ENCODE data around the gene HUWE1.

The HUWE1 gene

DNA sequence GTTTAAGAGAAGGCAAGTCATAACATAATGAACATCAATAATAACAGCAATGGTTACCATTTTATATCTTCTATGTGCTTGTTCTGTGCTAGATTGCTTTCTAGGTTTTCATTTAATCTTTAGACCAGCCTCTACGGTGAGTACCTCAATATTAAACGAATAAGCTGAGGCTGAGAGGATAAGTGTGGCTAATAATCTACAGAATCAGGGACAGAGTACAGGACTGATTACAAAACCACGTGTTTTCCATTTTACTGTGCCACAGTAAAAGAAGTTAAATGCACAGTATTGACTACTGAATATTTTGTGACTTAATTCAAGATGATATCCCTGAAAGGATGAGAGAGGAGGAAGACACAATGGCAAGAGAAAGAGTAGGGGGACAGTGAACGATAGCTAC is 56.3 kb downstream of the HUWE1 start:
- Histone ChIP-seq H3K4me3 (ENCODE audit: insufficient read depth in 1 of 2, low read depth in 1 of 2, low read length in 2 of 2) (no peak overlapping the region), H2BK120ac (ENCODE audit: low read depth, low read length) (no peak overlapping the region), H3K79me1 (replicated peaks; ENCODE audit: low read length, poor library complexity, severe bottlenecking) (no peaks in the 10 kb centered on the region), H4K91ac (ENCODE audit: low read length) (no peak overlapping the region), H3K4me2 (ENCODE audit: low read length, poor library complexity, severe bottlenecking) (no peak overlapping the region), H3K14ac (ENCODE audit: low read length in 2 of 2) (no peak overlapping the region), H2AK5ac (ENCODE audit: low read length, severe bottlenecking) (no peak overlapping the region), H2BK12ac (ENCODE audit: low read length in 2 of 2) (no peak overlapping the region), H2BK5ac (ENCODE audit: low read depth, low read length, poor library complexity, severe bottlenecking) (no peak overlapping the region), H3K18ac (ENCODE audit: low read depth in 1 of 2, low read length in 2 of 2) (no peak overlapping the region), H4K8ac (ENCODE audit: low read length) (no peak overlapping the region), H3K36me3 (ENCODE audit: control insufficient read depth in 1 of 2, insufficient read depth in 2 of 2, low read depth in 1 of 2, low read length in 2 of 2) (peaks cover 6 to 93% of the 10 kb centered on the region in 2 experiments), H3K9me3 (ENCODE audit: control insufficient read depth, low read length) (no peaks in the 10 kb centered on the region), H3K27me3 (ENCODE audit: control insufficient read depth in 1 of 2, insufficient read depth in 1 of 2, low read length in 2 of 2) (peaks cover 0 to 17% of the 10 kb centered on the region in 2 experiments), H3K23ac (ENCODE audit: low read length in 2 of 2) (no peak overlapping the region), H3K4ac (ENCODE audit: low read depth in 1 of 2, low read length in 2 of 2) (no peak overlapping the region), H3K27ac (ENCODE audit: low read length, poor library complexity, severe bottlenecking) (no peak overlapping the region), H3K9ac (ENCODE audit: low read length) (no peak overlapping the region), H3K4me1 (ENCODE audit: control insufficient read depth, insufficient read depth, low read depth, low read length) (no peaks in the 10 kb centered on the region), H2BK15ac (ENCODE audit: low read depth, poor library complexity, severe bottlenecking) (no peak overlapping the region), H2AFZ (ENCODE audit: low read depth, low read length) (no peak overlapping the region)
- no peak for DNase-seq
- WGBS = 100% methylated on average over 2 of the region's 4 CpGs

DNA sequence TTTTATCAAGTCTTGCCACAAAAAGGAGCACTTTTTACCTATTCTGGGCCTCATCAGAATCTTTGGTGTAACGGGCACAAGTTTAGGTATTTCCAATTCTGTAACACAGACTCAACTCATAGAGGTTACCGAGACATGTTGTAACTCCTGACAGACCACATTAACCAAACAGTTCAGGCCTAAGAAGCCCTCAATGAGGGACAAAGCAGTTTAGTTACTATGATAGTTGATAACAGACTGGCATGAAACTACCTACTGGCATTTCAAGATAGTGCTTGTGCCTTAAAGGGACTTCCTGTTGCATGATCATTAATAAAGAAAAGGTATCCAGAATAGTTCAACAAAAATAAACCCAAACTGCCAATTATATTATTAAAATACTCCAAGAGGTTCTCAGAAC is 64.1 kb downstream of the HUWE1 start:
- H3K27ac ChIP-seq (ENCODE audit: low read length, poor library complexity, severe bottlenecking) = no peak overlapping the region
- no peak overlapping the region for H4K91ac ChIP-seq (ENCODE audit: low read length)
- peaks cover 7 to 90% of the 10 kb centered on the region in 2 experiments for H3K36me3 ChIP-seq (ENCODE audit: control insufficient read depth in 1 of 2, insufficient read depth in 2 of 2, low read depth in 1 of 2, low read length in 2 of 2)
- no peak overlapping the region for H3K4me2 ChIP-seq (ENCODE audit: low read length, poor library complexity, severe bottlenecking)
- H3K4me3 ChIP-seq (ENCODE audit: insufficient read depth in 1 of 2, low read depth in 1 of 2, low read length in 2 of 2) = no peak overlapping the region
- no peak overlapping the region for H4K8ac ChIP-seq (ENCODE audit: low read length)
- WGBS = 100% methylated on average over 1 of the region's 2 CpGs
- H3K9me3 ChIP-seq (ENCODE audit: control insufficient read depth, low read length) = no peaks in the 10 kb centered on the region
- no peaks in the 10 kb centered on the region for H3K4me1 ChIP-seq (ENCODE audit: control insufficient read depth, insufficient read depth, low read depth, low read length)
- H3K23ac ChIP-seq (ENCODE audit: low read length in 2 of 2) = no peak overlapping the region
- peaks cover 3% of the 10 kb centered on the region for H3K79me1 ChIP-seq (replicated peaks; ENCODE audit: low read length, poor library complexity, severe bottlenecking)
- no peak overlapping the region for H3K4ac ChIP-seq (ENCODE audit: low read depth in 1 of 2, low read length in 2 of 2)
- no peak overlapping the region for H3K9ac ChIP-seq (ENCODE audit: low read length)
- no peak overlapping the region for H2AK5ac ChIP-seq (ENCODE audit: low read length, severe bottlenecking)
- H2BK12ac ChIP-seq (ENCODE audit: low read length in 2 of 2) = no peak overlapping the region
- peaks cover 0 to 3% of the 10 kb centered on the region in 2 experiments for H3K27me3 ChIP-seq (ENCODE audit: control insufficient read depth in 1 of 2, insufficient read depth in 1 of 2, low read length in 2 of 2)
- DNase-seq = no peak
- H3K14ac ChIP-seq (ENCODE audit: low read length in 2 of 2) = no peak overlapping the region
- no peak overlapping the region for H3K18ac ChIP-seq (ENCODE audit: low read depth in 1 of 2, low read length in 2 of 2)
- H2AFZ ChIP-seq (ENCODE audit: low read depth, low read length) = no peak overlapping the region
- no peak overlapping the region for H2BK120ac ChIP-seq (ENCODE audit: low read depth, low read length)
- no peak overlapping the region for H2BK5ac ChIP-seq (ENCODE audit: low read depth, low read length, poor library complexity, severe bottlenecking)
- no peak overlapping the region for H2BK15ac ChIP-seq (ENCODE audit: low read depth, poor library complexity, severe bottlenecking)

DNA sequence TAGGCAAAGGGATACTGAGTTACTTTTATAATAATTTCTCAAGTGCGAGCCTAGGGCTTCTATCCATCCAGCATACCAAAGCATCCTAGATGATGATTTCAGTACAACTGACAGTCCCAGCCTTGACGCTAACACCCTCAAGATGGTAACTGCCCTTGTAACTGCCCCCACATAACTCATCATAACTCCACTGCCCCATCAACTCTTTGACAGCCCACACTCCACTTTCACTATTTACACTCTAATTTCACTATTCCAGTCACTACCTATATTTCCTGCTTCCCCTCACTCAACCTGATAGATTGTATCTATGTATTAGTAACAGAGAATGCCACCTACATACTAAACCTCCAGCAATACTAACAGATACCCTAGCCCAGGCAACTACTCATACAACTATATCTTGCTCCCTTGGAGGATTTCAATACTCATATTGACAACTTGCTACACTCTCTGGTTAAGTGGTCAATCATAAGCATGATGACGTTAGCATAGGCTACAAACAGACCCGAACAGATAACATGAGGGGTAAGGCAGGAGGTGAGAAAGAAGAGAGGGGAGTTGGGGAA is 65.0 kb downstream of the HUWE1 start:
- Histone ChIP-seq H2BK15ac (ENCODE audit: low read depth, poor library complexity, severe bottlenecking) (no peak overlapping the region), H2AFZ (ENCODE audit: low read depth, low read length) (no peak overlapping the region)
- WGBS = 75% methylated on average over 4 of the region's 4 CpGs

DNA sequence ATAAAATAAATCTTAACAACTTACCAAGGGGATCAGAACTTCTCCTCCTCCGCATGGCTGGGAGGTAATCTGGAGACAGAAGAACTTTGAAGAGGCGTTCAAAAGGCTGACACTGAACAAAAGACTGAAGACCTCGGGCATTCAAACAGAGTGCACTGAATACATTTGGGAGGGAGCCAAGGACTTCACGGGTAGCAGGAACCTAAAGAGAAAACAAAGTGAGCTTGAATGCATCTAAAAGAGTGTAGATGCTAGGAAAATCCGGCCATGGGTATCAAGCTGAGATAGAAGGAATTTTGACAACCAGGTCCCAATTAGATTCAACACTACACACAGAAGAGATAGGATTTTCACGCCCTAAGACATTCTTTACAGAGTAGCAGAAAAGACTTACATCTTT is 69.6 kb downstream of the HUWE1 start:
- H2BK15ac ChIP-seq (ENCODE audit: low read depth, poor library complexity, severe bottlenecking) = no peak overlapping the region
- no peaks in the 10 kb centered on the region for H3K27me3 ChIP-seq (ENCODE audit: control insufficient read depth in 1 of 2, insufficient read depth in 1 of 2, low read length in 2 of 2)
- no peak overlapping the region for H3K4me3 ChIP-seq (ENCODE audit: insufficient read depth in 1 of 2, low read depth in 1 of 2, low read length in 2 of 2)
- no peak overlapping the region for H2BK5ac ChIP-seq (ENCODE audit: low read depth, low read length, poor library complexity, severe bottlenecking)
- no peak overlapping the region for H4K91ac ChIP-seq (ENCODE audit: low read length)
- H3K14ac ChIP-seq (ENCODE audit: low read length in 2 of 2) = no peak overlapping the region
- H2BK12ac ChIP-seq (ENCODE audit: low read length in 2 of 2) = no peak overlapping the region
- H3K4me1 ChIP-seq (ENCODE audit: control insufficient read depth, insufficient read depth, low read depth, low read length) = no peaks in the 10 kb centered on the region
- H4K8ac ChIP-seq (ENCODE audit: low read length) = no peak overlapping the region
- peaks cover 9 to 89% of the 10 kb centered on the region in 2 experiments for H3K36me3 ChIP-seq (ENCODE audit: control insufficient read depth in 1 of 2, insufficient read depth in 2 of 2, low read depth in 1 of 2, low read length in 2 of 2)
- H2AK5ac ChIP-seq (ENCODE audit: low read length, severe bottlenecking) = no peak overlapping the region
- H3K18ac ChIP-seq (ENCODE audit: low read depth in 1 of 2, low read length in 2 of 2) = no peak overlapping the region
- H3K27ac ChIP-seq (ENCODE audit: low read length, poor library complexity, severe bottlenecking) = no peak overlapping the region
- H3K4ac ChIP-seq (ENCODE audit: low read depth in 1 of 2, low read length in 2 of 2) = no peak overlapping the region
- H3K9ac ChIP-seq (ENCODE audit: low read length) = no peak overlapping the region
- DNase-seq = no peak
- no peak overlapping the region for H3K23ac ChIP-seq (ENCODE audit: low read length in 2 of 2)
- H2BK120ac ChIP-seq (ENCODE audit: low read depth, low read length) = no peak overlapping the region
- no peak overlapping the region for H2AFZ ChIP-seq (ENCODE audit: low read depth, low read length)
- H3K9me3 ChIP-seq (ENCODE audit: control insufficient read depth, low read length) = no peaks in the 10 kb centered on the region
- WGBS = 100% methylated on average over 4 of the region's 6 CpGs
- H3K4me2 ChIP-seq (ENCODE audit: low read length, poor library complexity, severe bottlenecking) = no peak overlapping the region
- H3K79me1 ChIP-seq (replicated peaks; ENCODE audit: low read length, poor library complexity, severe bottlenecking) = peaks cover 3% of the 10 kb centered on the region

More for the DNA sequence above, 65.0 kb downstream of the HUWE1 start:
- Histone ChIP-seq H2BK12ac (ENCODE audit: low read length in 2 of 2) (no peak overlapping the region), H3K4ac (ENCODE audit: low read depth in 1 of 2, low read length in 2 of 2) (no peak overlapping the region), H3K4me3 (ENCODE audit: insufficient read depth in 1 of 2, low read depth in 1 of 2, low read length in 2 of 2) (no peak overlapping the region), H3K4me2 (ENCODE audit: low read length, poor library complexity, severe bottlenecking) (no peak overlapping the region), H3K27me3 (ENCODE audit: control insufficient read depth in 1 of 2, insufficient read depth in 1 of 2, low read length in 2 of 2) (peaks cover 0 to 2% of the 10 kb centered on the region in 2 experiments), H3K23ac (ENCODE audit: low read length in 2 of 2) (no peak overlapping the region), H3K9ac (ENCODE audit: low read length) (no peak overlapping the region), H2AK5ac (ENCODE audit: low read length, severe bottlenecking) (no peak overlapping the region), H4K8ac (ENCODE audit: low read length) (no peak overlapping the region), H2BK5ac (ENCODE audit: low read depth, low read length, poor library complexity, severe bottlenecking) (no peak overlapping the region), H3K79me1 (replicated peaks; ENCODE audit: low read length, poor library complexity, severe bottlenecking) (peaks cover 3% of the 10 kb centered on the region), H3K36me3 (ENCODE audit: control insufficient read depth in 1 of 2, insufficient read depth in 2 of 2, low read depth in 1 of 2, low read length in 2 of 2) (peaks cover 4 to 91% of the 10 kb centered on the region in 2 experiments), H3K27ac (ENCODE audit: low read length, poor library complexity, severe bottlenecking) (no peak overlapping the region), H4K91ac (ENCODE audit: low read length) (no peak overlapping the region), H3K9me3 (ENCODE audit: control insufficient read depth, low read length) (no peaks in the 10 kb centered on the region), H3K18ac (ENCODE audit: low read depth in 1 of 2, low read length in 2 of 2) (no peak overlapping the region), H2BK120ac (ENCODE audit: low read depth, low read length) (no peak overlapping the region), H3K14ac (ENCODE audit: low read length in 2 of 2) (no peak overlapping the region), H3K4me1 (ENCODE audit: control insufficient read depth, insufficient read depth, low read depth, low read length) (no peaks in the 10 kb centered on the region)
- no peak for DNase-seq
